HCT116 (cell line): ENCODE results near the gene MRPS34.

ENCODE experiments used
- CEBPB ChIP-seq: IDR thresholded peaks from 2 replicates; pipeline ENCODE4 v1.6.1; 2012; ENCODE audit warnings: low read depth
- EZH2 ChIP-seq: fragments of 200-600 bp; sonication (generic); IDR thresholded peaks from 2 replicates; pipeline ENCODE4 v1.6.1; 2017; ENCODE audit warnings: antibody characterized with exemption, mixed run types
- EZH2phosphoT487 ChIP-seq: fragments of 200-600 bp; IDR thresholded peaks from 2 replicates; pipeline ENCODE4 v1.6.1; 2018; ENCODE audit warnings: antibody characterized with exemption, borderline replicate concordance
- FOSL1 ChIP-seq: IDR thresholded peaks from 2 replicates; pipeline ENCODE4 v1.6.1; 2012; ENCODE audit warnings: low read depth
- POLR2A ChIP-seq: IDR thresholded peaks from 2 replicates; pipeline ENCODE4 v1.7.0; 2011; ENCODE audit warnings: borderline replicate concordance; ENCODE audit not compliant: insufficient read depth, insufficient read length; ENCODE audit errors: extremely low read depth
- POLR2AphosphoS5 ChIP-seq: IDR thresholded peaks from 2 replicates; pipeline ENCODE4 v1.6.1; 2011; ENCODE audit warnings: mild to moderate bottlenecking, low read depth, low read length, moderate library complexity
- RAD21 ChIP-seq: IDR thresholded peaks from 2 replicates; pipeline ENCODE4 v1.6.1; 2012; ENCODE audit warnings: low read depth, mild to moderate bottlenecking
- SP1 ChIP-seq: IDR thresholded peaks from 2 replicates; pipeline ENCODE4 v1.6.1; 2012; ENCODE audit warnings: low read depth
- ZFX ChIP-seq: fragments of 450-650 bp; IDR thresholded peaks from 2 replicates; pipeline ENCODE4 v1.6.1; 2017
- TF ChIP-seq, protein P1 (sequence below), 3 experiments: fragments of 200-600 bp in 1 of 3; sonication (generic) in 1 of 3; IDR thresholded peaks in 2 of 3; conservative IDR thresholded peaks in 1 of 3; 2 replicates each; pipeline ENCODE4 v1.5.1; 2012 to 2017; ENCODE audit warnings: low read depth in 2 of 3, low read length in 2 of 3, antibody characterized with exemption in 1 of 3, borderline replicate concordance in 1 of 3, control low read depth in 1 of 3, mild to moderate bottlenecking in 1 of 3, mixed read lengths in 1 of 3, mixed run types in 1 of 3, moderate library complexity in 1 of 3; ENCODE audit not compliant: insufficient read depth in 1 of 3
- TF ChIP-seq, protein P2 (sequence below): IDR thresholded peaks from 2 replicates; pipeline ENCODE4 v1.6.1; 2011; ENCODE audit warnings: mild to moderate bottlenecking, low read length, moderate library complexity; ENCODE audit not compliant: insufficient replicate concordance; ENCODE audit errors: extremely low read depth
- TF ChIP-seq, protein P3 (sequence below): IDR thresholded peaks from 2 replicates; pipeline ENCODE4 v1.6.1; 2012; ENCODE audit warnings: low read depth
- TF ChIP-seq, protein P4 (sequence below): IDR thresholded peaks from 2 replicates; pipeline ENCODE4 v1.6.1; 2012

DNA sequence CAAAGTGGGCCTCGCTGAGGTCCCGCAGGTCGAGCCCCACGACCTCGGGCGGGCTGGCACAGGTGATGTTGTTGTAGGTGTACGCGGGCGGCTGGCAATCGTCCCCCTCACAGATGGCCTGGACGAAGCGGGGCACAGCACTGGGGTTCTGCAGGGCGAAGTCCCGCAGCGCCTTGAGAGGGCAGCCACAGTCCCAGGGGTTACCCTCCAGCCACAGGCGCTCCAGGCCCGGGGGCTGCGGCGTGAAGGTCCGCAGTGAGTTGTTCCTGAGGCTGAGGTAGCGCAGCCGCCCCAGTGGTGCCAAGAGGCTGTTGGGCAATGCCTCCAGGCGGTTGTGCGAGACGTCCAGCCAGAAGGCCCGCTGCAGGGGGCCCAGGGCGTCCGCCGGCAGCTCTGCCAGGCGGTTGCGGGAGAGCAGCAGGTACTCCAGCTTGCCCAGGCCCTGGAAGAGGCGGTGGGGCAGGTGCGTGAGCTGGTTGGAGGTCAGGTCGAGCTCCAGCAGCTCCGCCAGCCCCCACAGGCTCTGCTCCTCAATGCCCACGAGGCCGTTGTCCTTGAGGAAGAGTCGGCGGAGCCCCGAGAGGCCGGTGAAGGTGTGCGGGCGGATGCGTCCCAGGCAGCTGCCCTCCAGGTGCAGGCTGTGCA is 17.8 kb upstream of the MRPS34 start:
- TF ChIP-seq, protein P1, sequence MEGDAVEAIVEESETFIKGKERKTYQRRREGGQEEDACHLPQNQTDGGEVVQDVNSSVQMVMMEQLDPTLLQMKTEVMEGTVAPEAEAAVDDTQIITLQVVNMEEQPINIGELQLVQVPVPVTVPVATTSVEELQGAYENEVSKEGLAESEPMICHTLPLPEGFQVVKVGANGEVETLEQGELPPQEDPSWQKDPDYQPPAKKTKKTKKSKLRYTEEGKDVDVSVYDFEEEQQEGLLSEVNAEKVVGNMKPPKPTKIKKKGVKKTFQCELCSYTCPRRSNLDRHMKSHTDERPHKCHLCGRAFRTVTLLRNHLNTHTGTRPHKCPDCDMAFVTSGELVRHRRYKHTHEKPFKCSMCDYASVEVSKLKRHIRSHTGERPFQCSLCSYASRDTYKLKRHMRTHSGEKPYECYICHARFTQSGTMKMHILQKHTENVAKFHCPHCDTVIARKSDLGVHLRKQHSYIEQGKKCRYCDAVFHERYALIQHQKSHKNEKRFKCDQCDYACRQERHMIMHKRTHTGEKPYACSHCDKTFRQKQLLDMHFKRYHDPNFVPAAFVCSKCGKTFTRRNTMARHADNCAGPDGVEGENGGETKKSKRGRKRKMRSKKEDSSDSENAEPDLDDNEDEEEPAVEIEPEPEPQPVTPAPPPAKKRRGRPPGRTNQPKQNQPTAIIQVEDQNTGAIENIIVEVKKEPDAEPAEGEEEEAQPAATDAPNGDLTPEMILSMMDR (IDR thresholded peaks at IDR 0.05 in 2 of 3, conservative IDR thresholded peaks at IDR 0.05 in 1 of 3; ENCODE audit: borderline replicate concordance in 1 of 3, insufficient read depth in 1 of 3, low read depth in 2 of 3, low read length in 2 of 3): no peak
- TF ChIP-seq POLR2A (no peak), EZH2 (no peak), SP1 (no peak), EZH2phosphoT487 (no peak), POLR2AphosphoS5 (no peak), RAD21 (no peak), CEBPB (no peak), FOSL1 (no peak), ZFX (no peak)
- TF ChIP-seq, protein P2, sequence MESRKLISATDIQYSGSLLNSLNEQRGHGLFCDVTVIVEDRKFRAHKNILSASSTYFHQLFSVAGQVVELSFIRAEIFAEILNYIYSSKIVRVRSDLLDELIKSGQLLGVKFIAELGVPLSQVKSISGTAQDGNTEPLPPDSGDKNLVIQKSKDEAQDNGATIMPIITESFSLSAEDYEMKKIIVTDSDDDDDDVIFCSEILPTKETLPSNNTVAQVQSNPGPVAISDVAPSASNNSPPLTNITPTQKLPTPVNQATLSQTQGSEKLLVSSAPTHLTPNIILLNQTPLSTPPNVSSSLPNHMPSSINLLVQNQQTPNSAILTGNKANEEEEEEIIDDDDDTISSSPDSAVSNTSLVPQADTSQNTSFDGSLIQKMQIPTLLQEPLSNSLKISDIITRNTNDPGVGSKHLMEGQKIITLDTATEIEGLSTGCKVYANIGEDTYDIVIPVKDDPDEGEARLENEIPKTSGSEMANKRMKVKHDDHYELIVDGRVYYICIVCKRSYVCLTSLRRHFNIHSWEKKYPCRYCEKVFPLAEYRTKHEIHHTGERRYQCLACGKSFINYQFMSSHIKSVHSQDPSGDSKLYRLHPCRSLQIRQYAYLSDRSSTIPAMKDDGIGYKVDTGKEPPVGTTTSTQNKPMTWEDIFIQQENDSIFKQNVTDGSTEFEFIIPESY: no peak
- TF ChIP-seq, protein P3, sequence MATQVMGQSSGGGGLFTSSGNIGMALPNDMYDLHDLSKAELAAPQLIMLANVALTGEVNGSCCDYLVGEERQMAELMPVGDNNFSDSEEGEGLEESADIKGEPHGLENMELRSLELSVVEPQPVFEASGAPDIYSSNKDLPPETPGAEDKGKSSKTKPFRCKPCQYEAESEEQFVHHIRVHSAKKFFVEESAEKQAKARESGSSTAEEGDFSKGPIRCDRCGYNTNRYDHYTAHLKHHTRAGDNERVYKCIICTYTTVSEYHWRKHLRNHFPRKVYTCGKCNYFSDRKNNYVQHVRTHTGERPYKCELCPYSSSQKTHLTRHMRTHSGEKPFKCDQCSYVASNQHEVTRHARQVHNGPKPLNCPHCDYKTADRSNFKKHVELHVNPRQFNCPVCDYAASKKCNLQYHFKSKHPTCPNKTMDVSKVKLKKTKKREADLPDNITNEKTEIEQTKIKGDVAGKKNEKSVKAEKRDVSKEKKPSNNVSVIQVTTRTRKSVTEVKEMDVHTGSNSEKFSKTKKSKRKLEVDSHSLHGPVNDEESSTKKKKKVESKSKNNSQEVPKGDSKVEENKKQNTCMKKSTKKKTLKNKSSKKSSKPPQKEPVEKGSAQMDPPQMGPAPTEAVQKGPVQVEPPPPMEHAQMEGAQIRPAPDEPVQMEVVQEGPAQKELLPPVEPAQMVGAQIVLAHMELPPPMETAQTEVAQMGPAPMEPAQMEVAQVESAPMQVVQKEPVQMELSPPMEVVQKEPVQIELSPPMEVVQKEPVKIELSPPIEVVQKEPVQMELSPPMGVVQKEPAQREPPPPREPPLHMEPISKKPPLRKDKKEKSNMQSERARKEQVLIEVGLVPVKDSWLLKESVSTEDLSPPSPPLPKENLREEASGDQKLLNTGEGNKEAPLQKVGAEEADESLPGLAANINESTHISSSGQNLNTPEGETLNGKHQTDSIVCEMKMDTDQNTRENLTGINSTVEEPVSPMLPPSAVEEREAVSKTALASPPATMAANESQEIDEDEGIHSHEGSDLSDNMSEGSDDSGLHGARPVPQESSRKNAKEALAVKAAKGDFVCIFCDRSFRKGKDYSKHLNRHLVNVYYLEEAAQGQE: no peak
- TF ChIP-seq, protein P4, sequence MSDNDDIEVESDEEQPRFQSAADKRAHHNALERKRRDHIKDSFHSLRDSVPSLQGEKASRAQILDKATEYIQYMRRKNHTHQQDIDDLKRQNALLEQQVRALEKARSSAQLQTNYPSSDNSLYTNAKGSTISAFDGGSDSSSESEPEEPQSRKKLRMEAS: no peak
